Measurements from ENCODE around the gene SEMA3F. TPM values are rescaled to one million over a fixed set of nuclear protein-coding genes. Genes with fewer than 3 reads are reported as not detected.

Gene SEMA3F
- total and polyA plus RNA-seq, 2 experiments from 2014 or later = 2.3 to 67.6 TPM

DNA sequence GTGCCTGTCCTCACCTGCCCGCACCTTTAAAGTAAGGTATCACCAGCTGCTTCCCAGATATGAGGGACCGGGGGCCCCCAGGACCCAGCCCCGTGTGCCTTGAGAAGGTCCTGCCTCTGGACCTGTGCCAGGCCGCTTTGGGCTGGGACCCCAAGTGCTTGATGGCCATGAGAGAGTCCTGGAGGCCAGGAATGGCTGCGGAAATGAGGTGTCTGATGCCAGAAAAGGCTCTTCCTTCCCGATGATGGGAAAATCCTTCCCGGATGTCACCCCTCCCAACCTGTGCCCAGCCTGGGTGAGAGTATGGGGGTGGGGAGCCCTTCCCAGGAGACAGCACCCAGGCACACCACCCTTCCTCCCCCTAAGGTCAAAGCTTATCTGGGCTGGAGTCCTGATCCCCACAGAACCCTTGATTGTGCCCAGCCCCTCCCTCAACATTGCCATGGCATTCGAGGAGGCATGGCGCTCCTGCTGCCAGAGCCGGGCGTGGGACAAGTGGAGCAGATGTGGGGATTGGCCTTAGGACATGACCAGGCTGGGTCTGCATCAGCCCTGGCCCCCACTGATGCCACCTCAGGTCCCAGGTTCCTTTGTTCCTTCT lies 14.2 kb downstream of the SEMA3F start:
- Mint-ChIP-seq H3K27ac (no peak overlapping the region), H3K9me3 (no peaks in the 10 kb centered on the region), H3K36me3 (ENCODE audit: low read depth) (peaks cover 5% of the 10 kb centered on the region; the same call in 2 of the 3 replicates), H3K4me3 (no peak overlapping the region), H3K27me3 (ENCODE audit: insufficient read depth, low read depth, poor library complexity) (peaks cover 4% of the 10 kb centered on the region), H3K4me1 (peaks cover 51% of the 10 kb centered on the region)
- no peak for ATAC-seq
- DNase-seq (ENCODE audit: low spot score) = no peak
- Histone ChIP-seq H3K27ac (ENCODE audit: low read depth) (no peak overlapping the region), H3K4me3 (no peak overlapping the region), H2AFZ (no peak overlapping the region), H3K79me2 (replicated peaks; ENCODE audit: insufficient read depth) (peaks cover 26% of the 10 kb centered on the region), H3K36me3 (ENCODE audit: insufficient read depth) (no peaks in the 10 kb centered on the region; the same call in 1 of the 2 replicates), H3K4me2 (no peak overlapping the region), H3K27me3 (ENCODE audit: insufficient read depth) (no peaks in the 10 kb centered on the region), H3K9me2 (ENCODE audit: insufficient read depth) (no peaks in the 10 kb centered on the region), H3K4me1 (ENCODE audit: insufficient read depth) (peaks cover 32% of the 10 kb centered on the region), H3F3A (replicated peaks; ENCODE audit: low read depth) (no peaks in the 10 kb centered on the region), H4K20me1 (replicated peaks; ENCODE audit: insufficient read depth) (peaks cover 13% of the 10 kb centered on the region; the same call in 1 of the 2 replicates)
- no peak for TF ChIP-seq NANOG (IDR thresholded peaks at IDR 0.05; ENCODE audit: borderline replicate concordance)
- TF ChIP-seq JUNB (IDR thresholded peaks at IDR 0.05; ENCODE audit: unreplicated experiment) = no peak
- TF ChIP-seq, protein P1, sequence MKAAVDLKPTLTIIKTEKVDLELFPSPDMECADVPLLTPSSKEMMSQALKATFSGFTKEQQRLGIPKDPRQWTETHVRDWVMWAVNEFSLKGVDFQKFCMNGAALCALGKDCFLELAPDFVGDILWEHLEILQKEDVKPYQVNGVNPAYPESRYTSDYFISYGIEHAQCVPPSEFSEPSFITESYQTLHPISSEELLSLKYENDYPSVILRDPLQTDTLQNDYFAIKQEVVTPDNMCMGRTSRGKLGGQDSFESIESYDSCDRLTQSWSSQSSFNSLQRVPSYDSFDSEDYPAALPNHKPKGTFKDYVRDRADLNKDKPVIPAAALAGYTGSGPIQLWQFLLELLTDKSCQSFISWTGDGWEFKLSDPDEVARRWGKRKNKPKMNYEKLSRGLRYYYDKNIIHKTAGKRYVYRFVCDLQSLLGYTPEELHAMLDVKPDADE (IDR thresholded peaks at IDR 0.05) = no peak
- TF ChIP-seq ZNF114 (CRISPR knock-in tag; IDR thresholded peaks at IDR 0.05) = no peak
- TF ChIP-seq, protein P2, sequence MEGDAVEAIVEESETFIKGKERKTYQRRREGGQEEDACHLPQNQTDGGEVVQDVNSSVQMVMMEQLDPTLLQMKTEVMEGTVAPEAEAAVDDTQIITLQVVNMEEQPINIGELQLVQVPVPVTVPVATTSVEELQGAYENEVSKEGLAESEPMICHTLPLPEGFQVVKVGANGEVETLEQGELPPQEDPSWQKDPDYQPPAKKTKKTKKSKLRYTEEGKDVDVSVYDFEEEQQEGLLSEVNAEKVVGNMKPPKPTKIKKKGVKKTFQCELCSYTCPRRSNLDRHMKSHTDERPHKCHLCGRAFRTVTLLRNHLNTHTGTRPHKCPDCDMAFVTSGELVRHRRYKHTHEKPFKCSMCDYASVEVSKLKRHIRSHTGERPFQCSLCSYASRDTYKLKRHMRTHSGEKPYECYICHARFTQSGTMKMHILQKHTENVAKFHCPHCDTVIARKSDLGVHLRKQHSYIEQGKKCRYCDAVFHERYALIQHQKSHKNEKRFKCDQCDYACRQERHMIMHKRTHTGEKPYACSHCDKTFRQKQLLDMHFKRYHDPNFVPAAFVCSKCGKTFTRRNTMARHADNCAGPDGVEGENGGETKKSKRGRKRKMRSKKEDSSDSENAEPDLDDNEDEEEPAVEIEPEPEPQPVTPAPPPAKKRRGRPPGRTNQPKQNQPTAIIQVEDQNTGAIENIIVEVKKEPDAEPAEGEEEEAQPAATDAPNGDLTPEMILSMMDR (conservative IDR thresholded peaks at IDR 0.05; ENCODE audit: low read depth in 2 of 2) = no peak
- no peak for TF ChIP-seq CREB1 (CRISPR knock-in tag; IDR thresholded peaks at IDR 0.05; ENCODE audit: low read depth)
- no peak for TF ChIP-seq EZH2phosphoT487 (IDR thresholded peaks at IDR 0.05; ENCODE audit: unreplicated experiment)
- TF ChIP-seq, protein P3, sequence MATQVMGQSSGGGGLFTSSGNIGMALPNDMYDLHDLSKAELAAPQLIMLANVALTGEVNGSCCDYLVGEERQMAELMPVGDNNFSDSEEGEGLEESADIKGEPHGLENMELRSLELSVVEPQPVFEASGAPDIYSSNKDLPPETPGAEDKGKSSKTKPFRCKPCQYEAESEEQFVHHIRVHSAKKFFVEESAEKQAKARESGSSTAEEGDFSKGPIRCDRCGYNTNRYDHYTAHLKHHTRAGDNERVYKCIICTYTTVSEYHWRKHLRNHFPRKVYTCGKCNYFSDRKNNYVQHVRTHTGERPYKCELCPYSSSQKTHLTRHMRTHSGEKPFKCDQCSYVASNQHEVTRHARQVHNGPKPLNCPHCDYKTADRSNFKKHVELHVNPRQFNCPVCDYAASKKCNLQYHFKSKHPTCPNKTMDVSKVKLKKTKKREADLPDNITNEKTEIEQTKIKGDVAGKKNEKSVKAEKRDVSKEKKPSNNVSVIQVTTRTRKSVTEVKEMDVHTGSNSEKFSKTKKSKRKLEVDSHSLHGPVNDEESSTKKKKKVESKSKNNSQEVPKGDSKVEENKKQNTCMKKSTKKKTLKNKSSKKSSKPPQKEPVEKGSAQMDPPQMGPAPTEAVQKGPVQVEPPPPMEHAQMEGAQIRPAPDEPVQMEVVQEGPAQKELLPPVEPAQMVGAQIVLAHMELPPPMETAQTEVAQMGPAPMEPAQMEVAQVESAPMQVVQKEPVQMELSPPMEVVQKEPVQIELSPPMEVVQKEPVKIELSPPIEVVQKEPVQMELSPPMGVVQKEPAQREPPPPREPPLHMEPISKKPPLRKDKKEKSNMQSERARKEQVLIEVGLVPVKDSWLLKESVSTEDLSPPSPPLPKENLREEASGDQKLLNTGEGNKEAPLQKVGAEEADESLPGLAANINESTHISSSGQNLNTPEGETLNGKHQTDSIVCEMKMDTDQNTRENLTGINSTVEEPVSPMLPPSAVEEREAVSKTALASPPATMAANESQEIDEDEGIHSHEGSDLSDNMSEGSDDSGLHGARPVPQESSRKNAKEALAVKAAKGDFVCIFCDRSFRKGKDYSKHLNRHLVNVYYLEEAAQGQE (IDR thresholded peaks at IDR 0.05; ENCODE audit: unreplicated experiment) = no peak
- no peak for TF ChIP-seq POLR2AphosphoS5 (IDR thresholded peaks at IDR 0.05; ENCODE audit: low read depth)
- TF ChIP-seq, protein P4, sequence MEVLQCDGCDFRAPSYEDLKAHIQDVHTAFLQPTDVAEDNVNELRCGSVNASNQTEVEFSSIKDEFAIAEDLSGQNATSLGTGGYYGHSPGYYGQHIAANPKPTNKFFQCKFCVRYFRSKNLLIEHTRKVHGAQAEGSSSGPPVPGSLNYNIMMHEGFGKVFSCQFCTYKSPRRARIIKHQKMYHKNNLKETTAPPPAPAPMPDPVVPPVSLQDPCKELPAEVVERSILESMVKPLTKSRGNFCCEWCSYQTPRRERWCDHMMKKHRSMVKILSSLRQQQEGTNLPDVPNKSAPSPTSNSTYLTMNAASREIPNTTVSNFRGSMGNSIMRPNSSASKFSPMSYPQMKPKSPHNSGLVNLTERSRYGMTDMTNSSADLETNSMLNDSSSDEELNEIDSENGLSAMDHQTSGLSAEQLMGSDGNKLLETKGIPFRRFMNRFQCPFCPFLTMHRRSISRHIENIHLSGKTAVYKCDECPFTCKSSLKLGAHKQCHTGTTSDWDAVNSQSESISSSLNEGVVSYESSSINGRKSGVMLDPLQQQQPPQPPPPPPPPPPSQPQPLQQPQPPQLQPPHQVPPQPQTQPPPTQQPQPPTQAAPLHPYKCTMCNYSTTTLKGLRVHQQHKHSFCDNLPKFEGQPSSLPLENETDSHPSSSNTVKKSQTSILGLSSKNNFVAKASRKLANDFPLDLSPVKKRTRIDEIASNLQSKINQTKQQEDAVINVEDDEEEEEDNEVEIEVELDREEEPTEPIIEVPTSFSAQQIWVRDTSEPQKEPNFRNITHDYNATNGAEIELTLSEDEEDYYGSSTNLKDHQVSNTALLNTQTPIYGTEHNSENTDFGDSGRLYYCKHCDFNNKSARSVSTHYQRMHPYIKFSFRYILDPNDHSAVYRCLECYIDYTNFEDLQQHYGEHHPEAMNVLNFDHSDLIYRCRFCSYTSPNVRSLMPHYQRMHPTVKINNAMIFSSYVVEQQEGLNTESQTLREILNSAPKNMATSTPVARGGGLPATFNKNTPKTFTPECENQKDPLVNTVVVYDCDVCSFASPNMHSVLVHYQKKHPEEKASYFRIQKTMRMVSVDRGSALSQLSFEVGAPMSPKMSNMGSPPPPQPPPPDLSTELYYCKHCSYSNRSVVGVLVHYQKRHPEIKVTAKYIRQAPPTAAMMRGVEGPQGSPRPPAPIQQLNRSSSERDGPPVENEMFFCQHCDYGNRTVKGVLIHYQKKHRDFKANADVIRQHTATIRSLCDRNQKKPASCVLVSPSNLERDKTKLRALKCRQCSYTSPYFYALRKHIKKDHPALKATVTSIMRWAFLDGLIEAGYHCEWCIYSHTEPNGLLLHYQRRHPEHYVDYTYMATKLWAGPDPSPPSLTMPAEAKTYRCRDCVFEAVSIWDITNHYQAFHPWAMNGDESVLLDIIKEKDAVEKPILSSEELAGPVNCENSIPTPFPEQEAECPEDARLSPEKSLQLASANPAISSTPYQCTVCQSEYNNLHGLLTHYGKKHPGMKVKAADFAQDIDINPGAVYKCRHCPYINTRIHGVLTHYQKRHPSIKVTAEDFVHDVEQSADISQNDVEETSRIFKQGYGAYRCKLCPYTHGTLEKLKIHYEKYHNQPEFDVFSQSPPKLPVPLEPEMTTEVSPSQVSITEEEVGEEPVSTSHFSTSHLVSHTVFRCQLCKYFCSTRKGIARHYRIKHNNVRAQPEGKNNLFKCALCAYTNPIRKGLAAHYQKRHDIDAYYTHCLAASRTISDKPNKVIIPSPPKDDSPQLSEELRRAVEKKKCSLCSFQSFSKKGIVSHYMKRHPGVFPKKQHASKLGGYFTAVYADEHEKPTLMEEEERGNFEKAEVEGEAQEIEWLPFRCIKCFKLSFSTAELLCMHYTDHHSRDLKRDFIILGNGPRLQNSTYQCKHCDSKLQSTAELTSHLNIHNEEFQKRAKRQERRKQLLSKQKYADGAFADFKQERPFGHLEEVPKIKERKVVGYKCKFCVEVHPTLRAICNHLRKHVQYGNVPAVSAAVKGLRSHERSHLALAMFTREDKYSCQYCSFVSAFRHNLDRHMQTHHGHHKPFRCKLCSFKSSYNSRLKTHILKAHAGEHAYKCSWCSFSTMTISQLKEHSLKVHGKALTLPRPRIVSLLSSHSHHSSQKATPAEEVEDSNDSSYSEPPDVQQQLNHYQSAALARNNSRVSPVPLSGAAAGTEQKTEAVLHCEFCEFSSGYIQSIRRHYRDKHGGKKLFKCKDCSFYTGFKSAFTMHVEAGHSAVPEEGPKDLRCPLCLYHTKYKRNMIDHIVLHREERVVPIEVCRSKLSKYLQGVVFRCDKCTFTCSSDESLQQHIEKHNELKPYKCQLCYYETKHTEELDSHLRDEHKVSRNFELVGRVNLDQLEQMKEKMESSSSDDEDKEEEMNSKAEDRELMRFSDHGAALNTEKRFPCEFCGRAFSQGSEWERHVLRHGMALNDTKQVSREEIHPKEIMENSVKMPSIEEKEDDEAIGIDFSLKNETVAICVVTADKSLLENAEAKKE (CRISPR knock-in tag; IDR thresholded peaks at IDR 0.05) = no peak
- no peak for TF ChIP-seq EZH2 (IDR thresholded peaks at IDR 0.05; ENCODE audit: low read depth, unreplicated experiment)
- TF ChIP-seq ZNF331 (CRISPR knock-in tag; IDR thresholded peaks at IDR 0.05; ENCODE audit: low read depth) = no peak
- no peak for TF ChIP-seq STAT1 (IDR thresholded peaks at IDR 0.05; ENCODE audit: unreplicated experiment)

Measured in GM23338 (cell line).